ENCODE measurements around the gene C1QTNF12. TPM values are rescaled to one million over a fixed set of nuclear protein-coding genes. Genes with fewer than 3 reads are reported as not detected.
"Not testable (repeated sequence)": the region's sequence is repeated elsewhere in the genome, so short reads cannot be mapped to it uniquely, and the experiment has no call there.

The C1QTNF12 gene
- total RNA-seq, 1 donor: 0.36 TPM

DNA sequence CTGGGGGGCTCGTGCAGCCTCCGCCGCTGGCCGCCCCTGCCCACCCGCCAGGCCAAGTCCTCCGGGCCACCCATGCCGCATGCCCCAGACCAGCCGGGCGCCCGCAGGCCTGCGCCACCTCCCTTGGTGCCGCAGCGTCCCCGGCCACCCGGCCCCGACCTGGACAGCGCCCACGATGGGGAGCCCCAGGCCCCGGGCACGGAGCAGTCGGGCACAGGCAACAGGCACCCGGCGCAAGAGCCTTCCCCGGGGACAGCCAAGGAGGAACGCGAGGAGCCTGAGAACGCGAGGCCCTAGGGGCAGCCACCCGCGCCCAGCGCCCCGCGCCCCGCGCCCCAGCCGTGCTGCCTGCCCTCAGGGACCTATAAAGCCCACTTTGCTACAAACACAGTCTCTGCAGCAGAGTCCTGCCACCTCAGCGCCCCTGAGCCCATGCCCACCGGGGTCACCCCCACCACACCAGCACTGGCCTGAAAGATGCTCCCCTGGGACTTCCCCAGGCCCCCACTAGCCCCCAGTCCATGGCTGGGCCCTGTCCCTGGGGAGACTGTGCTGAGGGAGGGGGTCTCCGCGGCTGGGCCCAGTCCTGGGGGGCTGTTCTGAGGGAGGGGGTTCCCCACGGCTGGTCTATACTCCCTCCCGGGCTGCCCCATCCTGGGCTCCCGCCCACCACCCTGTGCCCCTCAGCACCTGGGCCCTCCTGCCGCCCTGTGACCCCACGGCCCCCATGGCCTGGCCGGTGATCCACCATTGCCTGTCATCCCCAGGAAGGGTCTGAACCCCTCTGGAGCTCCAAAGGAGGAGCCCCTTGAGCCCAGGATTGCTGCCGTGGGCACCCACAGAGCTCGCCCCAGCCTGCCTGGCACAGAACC is 48.7 kb downstream of the C1QTNF12 start:
- no peak overlapping the region for H2AFZ ChIP-seq (ENCODE audit: low read length)
- H4K20me1 ChIP-seq (ENCODE audit: insufficient read depth, low read length): no peaks in the 10 kb centered on the region
- H3K9me3 ChIP-seq (ENCODE audit: low read depth, low read length): no peaks in the 10 kb centered on the region
- no peaks in the 10 kb centered on the region for H3K4me1 ChIP-seq (ENCODE audit: insufficient read depth, low read length)
- H3K4me3 ChIP-seq (ENCODE audit: insufficient read depth, low read length): no peak overlapping the region
- H3K27me3 ChIP-seq (ENCODE audit: insufficient read depth, low read length): no peaks in the 10 kb centered on the region
- no peaks in the 10 kb centered on the region for H3K36me3 ChIP-seq (ENCODE audit: insufficient read depth, low read length)
- peak; percentile 84 for DNase-seq (ENCODE audit: insufficient read length, low spot score, missing footprints)
- no peak overlapping the region for H3K4me2 ChIP-seq (ENCODE audit: insufficient read depth, low read length)
- H3K79me2 ChIP-seq (ENCODE audit: insufficient read depth, low read length): no peaks in the 10 kb centered on the region
- no peak overlapping the region for H3K27ac ChIP-seq (ENCODE audit: low read depth, low read length)
- TF ChIP-seq, protein P1, sequence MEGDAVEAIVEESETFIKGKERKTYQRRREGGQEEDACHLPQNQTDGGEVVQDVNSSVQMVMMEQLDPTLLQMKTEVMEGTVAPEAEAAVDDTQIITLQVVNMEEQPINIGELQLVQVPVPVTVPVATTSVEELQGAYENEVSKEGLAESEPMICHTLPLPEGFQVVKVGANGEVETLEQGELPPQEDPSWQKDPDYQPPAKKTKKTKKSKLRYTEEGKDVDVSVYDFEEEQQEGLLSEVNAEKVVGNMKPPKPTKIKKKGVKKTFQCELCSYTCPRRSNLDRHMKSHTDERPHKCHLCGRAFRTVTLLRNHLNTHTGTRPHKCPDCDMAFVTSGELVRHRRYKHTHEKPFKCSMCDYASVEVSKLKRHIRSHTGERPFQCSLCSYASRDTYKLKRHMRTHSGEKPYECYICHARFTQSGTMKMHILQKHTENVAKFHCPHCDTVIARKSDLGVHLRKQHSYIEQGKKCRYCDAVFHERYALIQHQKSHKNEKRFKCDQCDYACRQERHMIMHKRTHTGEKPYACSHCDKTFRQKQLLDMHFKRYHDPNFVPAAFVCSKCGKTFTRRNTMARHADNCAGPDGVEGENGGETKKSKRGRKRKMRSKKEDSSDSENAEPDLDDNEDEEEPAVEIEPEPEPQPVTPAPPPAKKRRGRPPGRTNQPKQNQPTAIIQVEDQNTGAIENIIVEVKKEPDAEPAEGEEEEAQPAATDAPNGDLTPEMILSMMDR (IDR thresholded peaks at IDR 0.05; ENCODE audit: extremely low read depth, low read depth, low read length): no peak

DNA sequence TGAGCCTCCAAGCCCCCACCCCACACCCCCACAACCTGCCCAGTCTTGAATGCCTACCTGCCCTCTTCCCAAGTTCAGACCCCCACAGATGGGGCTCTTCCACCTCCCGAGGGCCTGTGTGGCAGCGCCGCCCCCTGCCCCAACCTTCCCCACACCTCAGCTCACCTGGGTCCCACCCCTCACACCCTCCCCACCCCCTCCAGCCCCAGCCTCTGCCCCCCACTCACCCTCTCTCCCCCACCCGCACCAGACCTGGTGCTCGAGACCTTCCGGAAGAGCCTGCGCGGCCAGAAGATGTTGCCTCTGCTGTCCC is 49.4 kb downstream of the C1QTNF12 start:
- TF ChIP-seq, protein P1 (IDR thresholded peaks at IDR 0.05; ENCODE audit: extremely low read depth, low read depth, low read length): no peak
- H3K27ac ChIP-seq (ENCODE audit: low read depth, low read length): no peak overlapping the region
- H3K79me2 ChIP-seq (ENCODE audit: insufficient read depth, low read length): no peaks in the 10 kb centered on the region
- H4K20me1 ChIP-seq (ENCODE audit: insufficient read depth, low read length): no peaks in the 10 kb centered on the region
- H3K27me3 ChIP-seq (ENCODE audit: insufficient read depth, low read length): no peaks in the 10 kb centered on the region
- no peaks in the 10 kb centered on the region for H3K9me3 ChIP-seq (ENCODE audit: low read depth, low read length)
- no peak overlapping the region for H3K4me3 ChIP-seq (ENCODE audit: insufficient read depth, low read length)
- H3K4me1 ChIP-seq (ENCODE audit: insufficient read depth, low read length): no peaks in the 10 kb centered on the region
- no peak overlapping the region for H2AFZ ChIP-seq (ENCODE audit: low read length)
- no peaks in the 10 kb centered on the region for H3K36me3 ChIP-seq (ENCODE audit: insufficient read depth, low read length)
- DNase-seq (ENCODE audit: insufficient read length, low spot score, missing footprints): no peak
- no peak overlapping the region for H3K4me2 ChIP-seq (ENCODE audit: insufficient read depth, low read length)

DNA sequence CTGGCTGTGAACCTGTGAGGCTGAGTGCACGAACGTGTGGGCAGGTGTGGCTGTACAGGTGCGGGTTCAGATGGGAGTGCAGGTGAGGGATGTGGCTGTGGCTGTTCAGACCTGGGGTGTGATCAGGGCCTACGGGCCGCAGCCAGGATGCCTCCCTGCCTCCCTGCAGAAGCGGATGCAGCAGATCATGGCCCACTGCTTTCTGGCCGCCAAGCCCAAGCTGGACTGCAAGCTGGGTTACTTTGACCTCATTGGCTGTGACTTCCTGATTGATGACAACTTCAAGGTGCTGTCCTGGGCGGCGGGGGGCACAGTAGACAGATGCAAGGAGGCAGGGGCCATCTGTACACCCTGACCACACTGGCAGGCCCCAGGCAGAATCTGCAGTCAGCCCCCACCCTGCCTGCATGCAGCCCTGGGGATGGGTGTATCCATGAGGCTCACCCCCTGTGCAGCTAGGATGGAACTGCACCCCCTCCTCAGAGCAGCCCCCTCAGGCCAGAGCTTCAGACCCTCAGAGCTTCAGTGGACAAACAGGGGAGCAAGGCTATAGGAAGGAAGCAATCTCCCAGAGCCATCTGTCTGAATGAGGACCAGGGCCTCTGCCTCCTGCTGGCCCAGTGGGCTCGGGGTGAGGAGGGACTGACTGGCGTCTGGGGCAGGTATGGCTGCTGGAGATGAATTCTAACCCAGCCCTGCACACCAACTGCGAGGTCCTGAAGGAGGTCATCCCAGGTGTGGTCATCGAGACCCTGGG is 49.9 kb downstream of the C1QTNF12 start:
- Histone ChIP-seq H3K79me2 (ENCODE audit: insufficient read depth, low read length) (no peaks in the 10 kb centered on the region), H4K20me1 (ENCODE audit: insufficient read depth, low read length) (no peaks in the 10 kb centered on the region), H3K4me1 (ENCODE audit: insufficient read depth, low read length) (no peaks in the 10 kb centered on the region), H3K36me3 (ENCODE audit: insufficient read depth, low read length) (no peaks in the 10 kb centered on the region), H3K4me3 (ENCODE audit: insufficient read depth, low read length) (no peak overlapping the region), H2AFZ (ENCODE audit: low read length) (no peak overlapping the region), H3K27me3 (ENCODE audit: insufficient read depth, low read length) (no peaks in the 10 kb centered on the region), H3K9me3 (ENCODE audit: low read depth, low read length) (no peaks in the 10 kb centered on the region), H3K4me2 (ENCODE audit: insufficient read depth, low read length) (no peak overlapping the region), H3K27ac (ENCODE audit: low read depth, low read length) (no peak overlapping the region)
- TF ChIP-seq, protein P1 (IDR thresholded peaks at IDR 0.05; ENCODE audit: extremely low read depth, low read depth, low read length): no peak
- peak; percentile 84 for DNase-seq (ENCODE audit: insufficient read length, low spot score, missing footprints)

DNA sequence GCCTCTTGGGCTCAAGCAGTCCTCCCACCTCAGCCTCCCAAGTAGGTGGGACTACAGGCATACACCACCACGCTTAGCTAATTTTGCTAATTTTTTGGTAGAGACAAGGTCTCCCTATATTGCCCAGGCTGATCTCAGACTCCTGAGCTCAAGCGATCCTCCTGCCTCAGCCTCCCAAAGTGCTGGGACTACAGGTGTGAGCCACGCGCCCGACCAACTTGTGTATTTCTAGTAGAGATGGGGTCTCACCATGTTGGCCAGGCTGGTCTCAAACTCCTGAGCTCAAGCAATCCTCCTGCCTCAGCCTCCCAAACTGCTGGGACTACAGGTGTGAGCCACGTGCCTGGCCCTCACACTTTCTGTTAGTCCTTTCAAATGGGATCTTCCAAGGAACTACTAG is 50.8 kb downstream of the C1QTNF12 start:
- not testable (repeated sequence) for H3K79me2 ChIP-seq (ENCODE audit: insufficient read depth, low read length); H2AFZ ChIP-seq (ENCODE audit: low read length); H3K27ac ChIP-seq (ENCODE audit: low read depth, low read length); H3K4me2 ChIP-seq (ENCODE audit: insufficient read depth, low read length); H3K27me3 ChIP-seq (ENCODE audit: insufficient read depth, low read length); H4K20me1 ChIP-seq (ENCODE audit: insufficient read depth, low read length); H3K4me1 ChIP-seq (ENCODE audit: insufficient read depth, low read length); H3K9me3 ChIP-seq (ENCODE audit: low read depth, low read length); H3K36me3 ChIP-seq (ENCODE audit: insufficient read depth, low read length); H3K4me3 ChIP-seq (ENCODE audit: insufficient read depth, low read length)
- DNase-seq (ENCODE audit: insufficient read length, low spot score, missing footprints): peak; percentile 49

All from osteoblast (primary cell).